GM12874 (cell line): Measurements from ENCODE around the gene PTTG1.

Experiments
- TF ChIP-seq, protein P1 (sequence below): IDR thresholded peaks from 2 replicates; pipeline ENCODE4 v1.5.1; 2011; ENCODE audit warnings: low read depth, mild to moderate bottlenecking, control low read depth, low read length, moderate library complexity; ENCODE audit not compliant: insufficient read depth

The PTTG1 gene

DNA sequence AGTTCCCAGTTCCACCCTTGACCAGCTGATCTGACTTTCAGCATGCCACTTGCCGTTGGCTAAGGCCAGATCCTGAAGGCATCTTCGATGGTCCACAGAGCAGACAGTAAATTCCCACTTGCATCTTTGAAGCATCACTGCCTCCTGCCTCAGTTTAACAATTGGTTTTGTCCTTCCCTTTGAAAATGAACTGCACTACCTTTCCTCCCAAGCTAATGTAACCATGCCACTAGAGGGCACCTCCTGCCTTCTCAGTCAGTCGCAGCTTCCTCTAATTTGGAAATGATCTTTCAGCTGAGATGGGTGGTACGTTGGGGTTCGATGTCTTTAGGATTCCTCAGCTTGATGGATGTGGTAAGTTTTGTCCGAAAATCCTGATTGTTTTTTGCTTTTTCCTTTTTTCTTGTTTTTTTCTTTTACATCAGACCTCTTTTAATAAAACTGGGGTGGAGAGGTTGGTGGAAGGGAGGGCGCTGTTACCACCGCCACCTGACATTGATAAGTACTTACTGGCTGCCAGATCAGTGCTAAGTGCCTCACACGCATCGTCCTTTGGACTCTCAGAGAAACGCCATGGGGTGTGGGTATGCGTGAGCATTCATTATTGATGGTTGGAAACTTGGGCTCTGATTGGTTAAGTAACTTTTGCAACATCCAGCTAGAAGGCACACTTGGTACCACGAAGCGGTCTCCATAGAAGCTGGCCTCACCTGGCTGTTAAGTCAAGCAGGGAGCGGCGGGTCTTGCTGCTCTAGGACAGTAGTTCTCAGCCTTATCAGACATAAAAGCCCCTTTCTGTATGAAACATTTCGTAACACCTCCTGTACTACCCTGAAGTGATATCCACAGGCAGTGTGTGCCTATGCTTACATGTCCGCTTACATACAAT lies 16.9 kb downstream of the PTTG1 start:
- TF ChIP-seq, protein P1, sequence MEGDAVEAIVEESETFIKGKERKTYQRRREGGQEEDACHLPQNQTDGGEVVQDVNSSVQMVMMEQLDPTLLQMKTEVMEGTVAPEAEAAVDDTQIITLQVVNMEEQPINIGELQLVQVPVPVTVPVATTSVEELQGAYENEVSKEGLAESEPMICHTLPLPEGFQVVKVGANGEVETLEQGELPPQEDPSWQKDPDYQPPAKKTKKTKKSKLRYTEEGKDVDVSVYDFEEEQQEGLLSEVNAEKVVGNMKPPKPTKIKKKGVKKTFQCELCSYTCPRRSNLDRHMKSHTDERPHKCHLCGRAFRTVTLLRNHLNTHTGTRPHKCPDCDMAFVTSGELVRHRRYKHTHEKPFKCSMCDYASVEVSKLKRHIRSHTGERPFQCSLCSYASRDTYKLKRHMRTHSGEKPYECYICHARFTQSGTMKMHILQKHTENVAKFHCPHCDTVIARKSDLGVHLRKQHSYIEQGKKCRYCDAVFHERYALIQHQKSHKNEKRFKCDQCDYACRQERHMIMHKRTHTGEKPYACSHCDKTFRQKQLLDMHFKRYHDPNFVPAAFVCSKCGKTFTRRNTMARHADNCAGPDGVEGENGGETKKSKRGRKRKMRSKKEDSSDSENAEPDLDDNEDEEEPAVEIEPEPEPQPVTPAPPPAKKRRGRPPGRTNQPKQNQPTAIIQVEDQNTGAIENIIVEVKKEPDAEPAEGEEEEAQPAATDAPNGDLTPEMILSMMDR = peak; percentile 77

DNA sequence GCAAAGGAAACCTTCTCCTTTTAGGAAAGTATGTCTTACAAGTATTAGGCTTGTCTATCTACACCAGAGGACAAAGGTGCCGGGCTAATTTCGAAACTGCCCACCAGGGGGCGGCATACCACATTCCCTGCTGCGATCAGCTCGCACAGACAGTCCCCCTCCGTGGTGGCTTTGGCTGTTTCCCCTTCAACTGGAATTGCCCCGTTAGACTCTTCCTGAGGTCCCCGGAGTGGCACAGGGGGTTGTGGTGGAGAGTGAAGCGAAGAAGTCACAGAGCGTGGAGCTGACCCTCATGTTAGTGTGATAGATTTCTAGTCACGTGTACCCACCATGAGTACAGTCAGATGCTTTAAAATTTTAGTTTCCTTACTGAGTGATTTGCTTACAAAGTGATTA lies 17.5 kb downstream of the PTTG1 start:
- TF ChIP-seq, protein P1 = peak; percentile 82

DNA sequence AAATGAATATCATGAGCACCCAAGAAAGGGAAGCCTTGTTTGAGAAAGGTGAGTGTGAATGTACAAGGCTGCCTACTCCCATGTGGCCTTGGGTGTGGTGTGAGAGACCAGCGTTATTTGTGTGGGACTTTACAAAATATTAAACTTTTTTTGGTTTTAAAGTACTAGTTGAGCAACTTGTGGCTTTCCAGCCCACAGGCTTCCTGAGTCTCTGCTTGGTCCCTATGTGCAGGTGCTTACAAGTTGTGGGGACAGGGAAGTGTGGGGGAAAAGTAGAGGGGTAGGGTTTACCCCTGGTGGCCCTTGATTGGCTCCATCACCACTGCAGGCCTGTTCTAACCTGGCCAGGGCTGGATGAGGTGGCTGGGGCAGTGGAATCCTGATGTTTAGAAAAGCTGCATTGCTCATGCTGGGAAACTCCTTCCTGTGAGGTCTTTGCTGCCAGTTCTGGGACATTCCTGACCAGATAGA lies 19.7 kb downstream of the PTTG1 start:
- TF ChIP-seq, protein P1 = no peak

DNA sequence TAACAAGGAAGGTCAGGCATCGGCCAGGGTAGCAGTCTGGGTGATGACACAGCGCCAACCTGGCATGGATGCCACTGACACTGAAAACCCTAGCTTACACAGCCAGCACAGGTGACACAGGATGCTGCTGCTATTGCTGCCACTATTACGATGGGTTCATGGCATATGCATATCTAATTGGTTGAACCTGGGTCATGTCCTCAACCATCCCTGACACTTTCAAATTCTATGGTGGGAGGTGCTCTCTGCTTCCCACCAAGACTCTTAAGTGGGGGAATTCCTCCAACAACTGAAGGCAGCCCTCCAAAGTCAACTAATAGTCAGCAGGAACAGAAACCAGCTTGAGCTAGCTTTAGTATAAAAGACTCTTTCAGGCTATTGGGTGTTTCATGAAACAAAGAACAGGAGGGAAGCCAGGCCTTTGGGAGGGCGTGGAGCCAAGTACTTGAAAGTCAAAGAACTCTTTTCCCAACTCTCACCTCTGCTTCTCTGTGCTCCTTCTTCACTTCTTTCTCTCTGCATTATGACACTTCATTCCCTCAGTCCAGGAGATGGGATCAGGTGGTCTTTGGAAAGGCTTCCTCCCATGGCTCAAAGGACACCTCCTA lies 21.3 kb downstream of the PTTG1 start:
- TF ChIP-seq, protein P1 = no peak

DNA sequence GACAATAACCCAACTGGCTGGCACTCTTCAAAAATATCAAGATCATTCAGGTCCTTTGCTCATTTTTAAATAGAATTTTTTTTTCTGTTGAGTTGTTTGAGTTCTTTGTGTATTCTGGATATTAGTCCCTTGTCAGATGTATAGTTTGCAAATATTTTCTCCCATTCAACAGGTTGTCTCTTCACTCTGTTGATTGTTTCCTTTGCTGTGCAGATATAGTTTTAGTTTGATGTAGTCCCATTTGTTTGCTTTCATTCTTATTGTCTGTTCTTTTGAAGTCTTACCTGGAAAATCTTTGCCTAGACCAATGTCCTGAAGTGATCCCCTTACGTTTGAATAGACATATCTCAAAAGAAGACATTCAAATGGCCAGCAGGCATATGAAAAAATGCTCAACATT lies 22.8 kb downstream of the PTTG1 start:
- TF ChIP-seq, protein P1 = no peak

DNA sequence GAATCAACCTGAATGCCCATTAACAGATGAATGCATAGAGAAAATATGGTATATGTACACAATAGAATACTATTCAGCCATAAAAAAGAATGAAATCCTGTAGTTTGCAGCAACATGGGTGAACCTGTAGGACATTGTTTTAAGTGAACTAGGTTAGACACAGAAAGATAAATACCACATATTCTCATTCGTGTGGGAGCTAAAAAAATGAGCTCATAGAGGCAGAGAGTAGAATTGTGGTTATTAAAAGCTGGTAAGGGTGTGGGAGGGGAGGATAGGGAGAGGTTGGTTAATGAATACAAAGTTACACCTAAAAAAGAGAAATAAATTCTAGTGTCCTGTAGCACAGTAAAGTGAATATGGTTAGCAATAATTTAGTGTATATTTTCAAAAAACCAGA lies 23.5 kb downstream of the PTTG1 start:
- TF ChIP-seq, protein P1 = no peak

DNA sequence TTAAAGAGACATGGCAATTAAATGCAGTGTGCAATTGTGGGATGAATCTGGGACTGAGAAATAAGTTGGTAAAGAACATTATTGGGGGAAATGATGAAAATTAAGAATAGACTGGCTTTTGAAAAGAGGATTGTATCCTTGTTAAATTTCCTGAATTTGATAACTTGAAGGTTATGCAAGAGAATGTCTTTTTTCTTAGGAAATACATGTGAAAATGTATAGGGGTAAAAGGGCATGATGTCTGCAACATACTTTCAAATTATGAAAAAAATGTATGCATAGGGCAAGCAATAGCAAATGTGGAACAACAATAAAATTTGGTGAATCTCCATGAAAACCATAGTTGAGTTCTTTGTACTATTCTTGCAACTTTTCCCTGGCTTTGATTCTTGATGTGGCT lies 24.1 kb downstream of the PTTG1 start:
- TF ChIP-seq, protein P1 = no peak
